RWPE1 (cell line): ENCODE data around the gene TAF6L.

Experiments used
- CTCF ChIA-PET: fragments of 350-600 bp; sonication (Branson Sonifier 250); formaldehyde crosslinking; extraction: SDS; loops from one replicate; lab custom pipeline; 2021; lab: Yijun Ruan, JAX
- POLR2A ChIA-PET: fragments of 400-600 bp; formaldehyde crosslinking; extraction: SDS; loops from one replicate; lab custom pipeline; 2020; ENCODE audit warnings: antibody characterized with exemption; ENCODE audit not compliant: low non-redundant PET; lab: Yijun Ruan, JAX
- DNase-seq: peaks from one replicate; pipeline ENCODE4 v3.0.0; 2012; ENCODE audit warnings: low spot score
- H3K27ac ChIP-seq: fragments of 450-650 bp; 2 replicates; pipeline ENCODE4 v1.5.1; 2017
- CTCF ChIP-seq: fragments of 450-650 bp; conservative IDR thresholded peaks from 2 replicates; pipeline ENCODE4 v1.5.1; 2017; ENCODE audit warnings: low read depth, mild to moderate bottlenecking

TAF6L gene

GRCh38 chr11:62777389-62777788 lies 6.2 kb downstream of the TAF6L start:
- TF ChIP-seq CTCF: no peak
- ChIA-PET CTCF (interaction anchor here (5.2 kb wide), 1 partner anchor 9 kb away, joined by 41 read pairs; no protein-coding TSS in a partner anchor), POLR2A (no interaction called here)
- peak overlapping the region; percentile 47 for H3K27ac ChIP-seq
- DNase-seq: no peak

- ChIA-PET POLR2A (no interaction called here), CTCF (interaction anchor here (0.5 kb wide), 1 partner anchor 8 kb away, joined by 3 read pairs; no protein-coding TSS in a partner anchor)
- H3K27ac ChIP-seq: peak overlapping the region; percentile 47
- DNase-seq: no peak
- no peak for TF ChIP-seq CTCF
Observed at GRCh38 chr11:62778441-62778840, 7.2 kb downstream of the TAF6L start.

- ChIA-PET POLR2A (no interaction called here), CTCF (no interaction called here)
- H3K27ac ChIP-seq: peak overlapping the region; percentile 24; the same call in 1 of the 2 replicates
- no peak for TF ChIP-seq CTCF
- DNase-seq: no peak
Observed at GRCh38 chr11:62782753-62783152, 11.6 kb downstream of the TAF6L start.

GRCh38 chr11:62786318-62787004 lies 15.3 kb downstream of the TAF6L start:
- CTCF ChIA-PET: interaction anchor here (0.5 to 2.1 kb wide), 29 partner anchors 8 to 396 kb away, joined by 3 to 41 read pairs (median 5); partner anchors contain the start of genes C11orf98, HNRNPUL2, LBHD1 and SLC3A2
- H3K27ac ChIP-seq: peak overlapping the region; percentile 99
- POLR2A ChIA-PET: interaction anchor here (0.6 to 1.5 kb wide), 3 partner anchors 32 to 71 kb away, joined by 3 to 5 read pairs (median 4); partner anchors contain the start of gene ZBTB3
- peak; percentile 93 for TF ChIP-seq CTCF
- peak; percentile 82 for DNase-seq

- peak; percentile 11 for TF ChIP-seq CTCF
- DNase-seq: peak; percentile 94
- POLR2A ChIA-PET: interaction anchor here (0.6 to 1.5 kb wide), 3 partner anchors 53 to 71 kb away, joined by 3 to 5 read pairs (median 3); no protein-coding TSS in a partner anchor
- peak within 1 kb of the TSS; percentile 99 for H3K27ac ChIP-seq
- CTCF ChIA-PET: interaction anchor here (0.5 to 2.1 kb wide), 32 partner anchors 8 to 579 kb away, joined by 3 to 41 read pairs (median 4); partner anchors contain the start of genes C11orf98, LBHD1, SCGB2A1 and SLC3A2
Observed at GRCh38 chr11:62787005-62787759, 16.0 kb downstream of the TAF6L start, which contains the start of gene TMEM179B. TSS of gene TMEM179B (plus strand) at chr11:62787402. CDS start at chr11:62787432, 30 bp downstream.

GRCh38 chr11:62788991-62789390 lies 17.8 kb downstream of the TAF6L start:
- TF ChIP-seq CTCF: no peak
- peak overlapping the region; percentile 99 for H3K27ac ChIP-seq
- ChIA-PET CTCF (interaction anchor here (0.5 kb wide), 1 partner anchor 16 kb away, joined by 3 read pairs; no protein-coding TSS in a partner anchor), POLR2A (no interaction called here)
- DNase-seq: no peak
